KG1 (cell line): ENCODE measurements around the gene PCDHA1.

Experiments used
- DNase-seq: peaks from one replicate; lab custom pipeline; 2025; lab: John Stamatoyannopoulos, UW

Gene PCDHA1

GRCh38 chr5:140923601-140924000 is 137.7 kb downstream of the PCDHA1 start:
- DNase-seq, result no peak

GRCh38 chr5:140925806-140926442 is 140.0 kb downstream of the PCDHA1 start, which contains the start of gene PCDHAC1:
Gene PCDHAC1, plus strand, starts transcription at chr5:140926299. Its CDS starts 594 bp downstream, at chr5:140926893.
- DNase-seq, result no peak

DNA sequence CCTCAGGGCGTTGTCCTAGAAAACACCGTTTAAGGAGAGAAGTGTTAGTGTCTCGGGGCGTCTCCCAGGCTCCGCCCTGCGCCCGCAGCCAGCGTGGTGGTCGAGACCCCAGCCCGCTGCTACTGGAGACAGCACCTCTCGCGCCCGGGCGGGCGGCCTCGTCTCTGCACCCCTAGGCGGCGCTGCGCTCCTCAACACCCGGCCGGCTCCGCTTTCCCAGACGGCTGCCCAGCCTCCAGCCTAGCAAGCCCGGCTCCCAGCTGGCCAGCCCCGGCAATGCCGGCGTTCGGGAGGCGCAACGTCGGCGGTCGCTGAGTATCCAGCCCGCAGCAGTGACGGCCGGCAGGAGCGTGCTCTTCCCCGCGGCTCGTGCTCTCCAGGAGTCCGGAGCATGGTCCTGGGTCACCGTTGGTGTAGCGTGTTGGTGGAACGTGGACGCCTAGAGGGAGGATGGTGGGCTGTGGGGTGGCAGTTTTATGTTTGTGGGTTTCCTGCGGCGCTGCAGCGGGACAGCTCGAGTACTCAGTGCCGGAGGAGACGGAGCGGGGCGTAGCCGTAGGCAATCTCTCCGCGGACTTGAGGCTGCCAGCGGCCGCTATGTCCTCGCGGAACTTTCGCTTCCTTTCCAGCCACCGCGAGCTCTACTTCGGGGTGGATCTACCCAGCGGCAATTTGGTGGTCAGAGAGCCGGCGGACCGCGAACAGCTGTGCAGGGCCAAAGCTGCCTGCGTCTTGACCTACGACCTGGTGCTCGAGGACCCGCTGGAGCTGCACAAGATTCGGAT is 140.7 kb downstream of the PCDHA1 start:
- DNase-seq, result no peak

DNA sequence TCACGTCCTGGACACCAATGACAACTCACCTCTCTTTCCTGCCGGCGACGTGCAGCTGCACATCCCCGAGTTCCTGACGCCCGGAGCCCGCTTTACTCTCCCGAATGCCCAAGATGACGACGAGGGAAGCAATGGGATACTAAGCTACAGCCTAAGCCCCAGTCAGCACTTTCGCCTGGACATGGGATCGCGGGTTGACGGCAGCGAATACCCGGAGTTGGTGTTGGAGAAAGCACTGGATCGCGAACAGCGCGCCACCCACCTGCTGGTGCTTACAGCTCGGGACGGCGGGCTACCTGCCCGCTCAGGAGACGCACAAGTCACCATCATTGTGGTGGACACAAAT is 141.3 kb downstream of the PCDHA1 start:
- no peak for DNase-seq

GRCh38 chr5:140934964-140935606 is 149.1 kb downstream of the PCDHA1 start:
- DNase-seq, result no peak

- no peak for DNase-seq
Observed at GRCh38 chr5:140946578-140946977, 160.6 kb downstream of the PCDHA1 start.

DNA sequence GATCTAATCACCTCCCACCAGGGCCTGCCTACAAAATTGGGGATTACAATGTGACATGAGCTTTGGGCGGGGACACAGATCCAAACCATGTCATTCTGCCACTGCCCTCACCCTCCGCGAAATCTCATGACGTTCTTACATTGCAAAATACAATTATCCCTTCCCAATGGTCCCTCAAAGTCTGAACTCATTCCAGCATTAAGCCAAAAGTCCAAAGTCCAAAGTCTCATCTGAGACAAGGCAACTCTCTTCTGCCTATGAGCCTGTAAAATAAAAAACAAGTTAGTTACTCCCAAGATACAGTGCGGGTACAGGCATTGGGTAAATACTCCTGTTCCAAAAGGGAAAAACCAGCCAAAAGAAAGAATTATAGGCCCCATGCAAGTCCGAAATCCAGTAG is 165.7 kb downstream of the PCDHA1 start:
- no peak for DNase-seq

DNA sequence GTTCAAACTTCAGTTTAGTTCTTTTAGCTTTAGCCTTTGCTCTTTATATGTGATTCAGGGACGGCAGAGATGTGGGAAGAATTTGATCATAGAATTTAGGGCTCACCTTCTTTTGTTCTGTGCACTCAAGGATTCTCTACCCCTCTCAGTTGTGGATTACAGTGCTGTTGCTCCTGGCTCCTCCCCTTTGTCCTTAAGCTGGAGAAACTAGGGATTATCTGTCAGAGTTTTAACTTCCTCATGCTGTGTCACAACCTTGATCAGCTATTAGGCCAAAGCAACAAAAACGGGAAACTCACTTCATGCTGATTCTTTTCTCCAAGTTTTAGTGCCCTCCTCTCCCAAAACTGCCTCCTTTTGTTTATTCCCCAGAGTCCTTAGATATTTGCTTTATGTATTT is 167.3 kb downstream of the PCDHA1 start:
- DNase-seq, result no peak

DNA sequence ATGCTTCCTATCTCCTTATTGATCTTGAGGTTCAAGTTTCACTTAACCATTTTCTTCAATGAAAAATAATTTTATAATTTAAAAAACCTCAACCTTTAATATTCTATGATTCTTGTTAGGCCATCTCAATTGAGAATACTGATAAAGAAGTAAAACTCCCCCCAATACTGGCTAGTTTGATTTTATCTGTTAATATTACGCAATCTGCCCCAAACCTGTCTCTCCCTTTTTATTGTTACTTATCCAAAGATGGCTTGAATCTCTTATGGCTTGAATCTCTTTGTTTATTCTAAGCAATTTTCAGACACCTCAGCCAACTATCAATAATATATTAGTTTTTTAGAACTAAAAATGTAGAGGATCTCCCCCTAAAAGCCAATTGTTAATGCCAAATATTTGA is 176.2 kb downstream of the PCDHA1 start:
- no peak for DNase-seq

GRCh38 chr5:140964356-140964755 is 178.4 kb downstream of the PCDHA1 start:
- DNase-seq, result no peak

DNA sequence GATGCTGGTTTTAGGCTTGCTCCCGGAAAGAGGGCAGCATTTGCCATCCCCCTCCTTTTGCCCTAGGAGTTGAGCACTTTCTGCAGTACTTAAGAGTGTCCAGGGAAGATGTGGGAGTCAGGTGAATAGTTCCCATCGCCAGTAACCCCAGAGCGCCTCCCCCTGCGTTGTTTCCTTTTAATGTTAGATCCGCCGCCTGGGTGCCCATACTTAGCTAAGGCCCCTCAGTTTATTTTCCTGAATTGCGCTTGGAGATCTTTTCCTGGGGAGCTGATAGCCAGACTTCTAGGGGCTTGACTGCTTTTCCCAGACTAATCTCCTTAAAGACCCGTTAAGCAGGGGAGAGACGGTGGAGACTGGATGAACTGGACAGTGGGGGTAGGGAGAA is 180.0 kb downstream of the PCDHA1 start:
- DNase-seq, result no peak

DNA sequence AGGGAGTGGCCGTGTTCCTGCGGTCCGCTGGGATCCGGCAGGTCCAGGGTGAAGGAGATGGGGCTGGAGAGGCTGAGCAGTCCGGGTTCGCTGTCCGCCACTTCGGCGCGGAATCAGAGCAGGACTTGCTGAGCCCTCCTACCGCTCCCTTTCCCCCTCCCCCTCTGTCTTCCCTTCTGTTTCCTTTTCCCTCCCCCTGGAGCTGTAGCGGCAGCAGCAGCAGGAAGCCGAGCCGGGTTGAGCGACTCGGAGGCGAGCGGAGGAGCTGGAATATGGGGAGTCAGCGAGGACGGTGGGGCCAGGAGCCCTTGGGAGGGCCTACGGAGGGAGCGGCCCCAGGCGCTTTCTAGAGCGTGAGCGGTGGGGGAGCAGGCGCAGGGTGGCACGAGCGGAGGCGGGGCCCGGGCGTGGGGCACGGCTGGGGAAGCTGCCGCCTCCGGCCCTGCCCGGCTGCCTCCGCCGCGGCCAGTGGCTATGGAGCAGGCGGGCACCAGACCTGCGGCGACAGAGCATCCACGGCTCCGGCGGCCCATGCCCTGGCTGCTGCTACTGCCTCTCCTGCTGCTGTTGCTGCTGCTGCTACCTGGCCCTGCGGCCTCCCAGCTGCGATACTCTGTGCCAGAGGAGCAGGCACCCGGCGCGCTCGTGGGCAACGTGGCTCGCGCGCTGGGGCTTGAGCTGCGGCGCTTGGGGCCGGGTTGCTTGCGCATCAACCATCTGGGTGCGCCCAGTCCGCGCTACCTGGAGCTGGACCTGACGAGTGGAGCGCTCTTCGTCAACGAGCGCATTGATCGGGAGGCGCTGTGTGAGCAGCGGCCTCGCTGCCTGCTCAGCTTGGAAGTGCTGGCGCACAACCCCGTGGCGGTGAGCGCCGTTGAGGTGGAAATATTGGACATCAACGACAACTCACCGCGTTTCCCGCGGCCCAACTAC is 180.6 kb downstream of the PCDHA1 start, which contains the start of gene PCDHAC2:
TSS of gene PCDHAC2 (plus strand) at position 184 of the 933 bp plus-strand sequence. CDS start at position 475, 291 bp downstream.
- no peak for DNase-seq

- no peak for DNase-seq
Observed at GRCh38 chr5:140967226-140967893, 181.4 kb downstream of the PCDHA1 start.

DNA sequence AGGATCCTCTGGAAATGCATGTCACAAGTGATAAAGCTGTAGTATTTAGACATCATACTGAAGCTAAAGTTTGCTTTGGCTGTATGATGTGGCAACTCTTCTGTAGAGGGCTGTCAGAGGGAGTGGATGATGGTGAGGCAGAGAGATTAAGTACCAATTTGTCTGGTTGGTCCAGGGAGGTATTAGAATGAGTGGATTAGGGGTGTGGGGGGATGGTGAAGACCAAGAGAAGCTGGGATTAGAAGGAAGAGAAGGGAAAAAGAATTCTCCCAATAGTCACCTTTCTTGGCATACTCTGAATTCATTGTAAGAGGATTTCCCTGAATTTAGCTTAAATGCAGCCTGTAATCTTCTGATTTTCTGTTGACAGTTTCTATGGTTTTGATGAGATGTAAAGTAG is 183.9 kb downstream of the PCDHA1 start:
- no peak for DNase-seq

DNA sequence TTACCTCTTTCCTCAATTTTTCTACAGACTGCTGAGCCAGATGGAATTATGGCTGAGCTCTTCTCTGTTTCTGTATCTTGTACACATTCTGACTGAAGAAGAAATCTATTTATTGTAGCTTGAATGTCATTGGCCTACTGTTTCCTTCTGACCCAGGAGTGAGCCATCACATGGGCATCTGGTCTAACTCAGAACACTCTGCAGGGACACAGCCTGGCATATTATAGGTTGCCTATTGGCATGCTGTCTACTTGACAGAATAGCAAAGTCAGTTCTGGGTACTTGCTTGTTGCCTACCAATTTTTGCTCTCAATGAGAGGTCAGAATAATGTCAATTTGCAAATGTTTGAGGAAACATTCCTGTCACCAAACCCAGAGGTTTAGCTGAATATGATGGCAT is 187.6 kb downstream of the PCDHA1 start:
- DNase-seq, result no peak

DNA sequence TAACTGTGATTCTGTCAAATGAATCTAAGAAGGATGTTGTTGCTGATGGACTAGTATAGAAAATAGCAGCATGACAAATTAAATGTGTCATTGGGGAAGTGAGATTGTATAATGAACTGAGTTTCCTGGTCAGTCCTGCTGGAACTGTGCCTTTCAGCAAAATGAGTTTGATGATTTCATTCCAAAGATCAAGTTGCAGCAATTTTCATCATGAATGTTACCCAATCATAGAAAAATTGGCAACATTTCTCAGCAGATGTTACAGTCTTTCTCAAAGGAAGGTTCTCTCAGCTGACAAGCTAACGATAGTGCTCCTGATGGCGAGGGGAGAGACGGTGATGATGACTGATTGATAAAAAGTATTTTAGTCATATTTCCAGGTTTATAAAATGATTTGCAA is 191.1 kb downstream of the PCDHA1 start:
- DNase-seq, result no peak

GRCh38 chr5:140978260-140978659 is 192.3 kb downstream of the PCDHA1 start:
- no peak for DNase-seq

GRCh38 chr5:140978983-140979382 is 193.0 kb downstream of the PCDHA1 start:
- DNase-seq, result no peak

GRCh38 chr5:140982083-140982716 is 196.3 kb downstream of the PCDHA1 start:
- DNase-seq, result no peak

GRCh38 chr5:140986117-140986521 is 200.2 kb downstream of the PCDHA1 start:
- DNase-seq, result no peak

- no peak for DNase-seq
Observed at GRCh38 chr5:140988100-140988499, 202.2 kb downstream of the PCDHA1 start.
